Measurements from ENCODE around the gene ZBTB7C. TPM values are rescaled to one million over a fixed set of nuclear protein-coding genes. Genes with fewer than 3 reads are reported as not detected.

ZBTB7C gene
- total RNA-seq, 1 experiment from 2014 or later = 0.33 TPM

DNA sequence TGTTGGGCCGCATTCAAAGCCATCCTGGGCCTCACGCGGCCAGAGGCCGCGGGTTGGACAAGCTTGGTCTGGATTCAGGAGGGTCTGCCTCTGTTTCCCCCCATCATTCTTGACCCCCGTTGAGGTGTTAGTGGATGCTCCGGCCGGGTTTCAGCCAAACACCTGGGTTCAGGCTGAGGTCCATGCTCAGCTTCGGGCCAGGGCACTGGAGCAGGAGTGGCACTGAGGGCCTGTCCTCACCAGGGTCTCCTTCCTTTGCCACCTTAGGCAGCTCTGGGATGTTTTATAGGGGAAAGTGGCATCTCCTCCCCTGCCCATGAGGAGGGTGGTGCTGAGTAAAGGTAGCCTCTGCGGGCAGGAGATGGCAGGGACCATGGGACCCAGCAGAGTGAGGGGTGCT, 401.8 kb downstream of the ZBTB7C start:
- Mint-ChIP-seq H3K27ac (no peak overlapping the region), H3K9me3 (peaks cover 11 to 15% of the 10 kb centered on the region in 2 experiments), H3K4me1 (peaks cover 28 to 29% of the 10 kb centered on the region in 2 experiments), H3K27me3 (ENCODE audit: low read depth) (peaks cover 12% of the 10 kb centered on the region), H3K36me3 (ENCODE audit: insufficient read depth in 1 of 3, low read depth in 3 of 3) (peaks cover 0 to 8% (median 4%) of the 10 kb centered on the region in 3 experiments; a peak in 5 of 7 replicates), H3K4me3 (peak overlapping the region in 1 of 2 experiments; percentile 73; a peak in 1 of 5 replicates)
- H3K18ac ChIP-seq (ENCODE audit: insufficient read length, low read depth, low read length) = peak overlapping the region; percentile 93
- H3K23ac ChIP-seq (ENCODE audit: insufficient read length, low read depth, low read length) = no peak overlapping the region
- no peak overlapping the region for H2BK120ac ChIP-seq (ENCODE audit: low read depth, low read length, poor library complexity, severe bottlenecking)
- TF ChIP-seq, protein P1, sequence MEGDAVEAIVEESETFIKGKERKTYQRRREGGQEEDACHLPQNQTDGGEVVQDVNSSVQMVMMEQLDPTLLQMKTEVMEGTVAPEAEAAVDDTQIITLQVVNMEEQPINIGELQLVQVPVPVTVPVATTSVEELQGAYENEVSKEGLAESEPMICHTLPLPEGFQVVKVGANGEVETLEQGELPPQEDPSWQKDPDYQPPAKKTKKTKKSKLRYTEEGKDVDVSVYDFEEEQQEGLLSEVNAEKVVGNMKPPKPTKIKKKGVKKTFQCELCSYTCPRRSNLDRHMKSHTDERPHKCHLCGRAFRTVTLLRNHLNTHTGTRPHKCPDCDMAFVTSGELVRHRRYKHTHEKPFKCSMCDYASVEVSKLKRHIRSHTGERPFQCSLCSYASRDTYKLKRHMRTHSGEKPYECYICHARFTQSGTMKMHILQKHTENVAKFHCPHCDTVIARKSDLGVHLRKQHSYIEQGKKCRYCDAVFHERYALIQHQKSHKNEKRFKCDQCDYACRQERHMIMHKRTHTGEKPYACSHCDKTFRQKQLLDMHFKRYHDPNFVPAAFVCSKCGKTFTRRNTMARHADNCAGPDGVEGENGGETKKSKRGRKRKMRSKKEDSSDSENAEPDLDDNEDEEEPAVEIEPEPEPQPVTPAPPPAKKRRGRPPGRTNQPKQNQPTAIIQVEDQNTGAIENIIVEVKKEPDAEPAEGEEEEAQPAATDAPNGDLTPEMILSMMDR (conservative IDR thresholded peaks at IDR 0.05) = no peak
- no peak overlapping the region for H4K5ac ChIP-seq (ENCODE audit: insufficient read length, low read depth, low read length)
- peaks cover 10% of the 10 kb centered on the region for H3K23me2 ChIP-seq (ENCODE audit: insufficient read length, low read depth, low read length, poor library complexity, severe bottlenecking)
- no peak overlapping the region for H2AFZ ChIP-seq (ENCODE audit: low read length)
- no peak overlapping the region for H2BK20ac ChIP-seq (ENCODE audit: low read depth, low read length, poor library complexity, severe bottlenecking)
- H3K27ac ChIP-seq (ENCODE audit: insufficient read length, low read depth, low read length) = no peak overlapping the region
- peak overlapping the region; percentile 79 for H3K4me2 ChIP-seq (ENCODE audit: insufficient read depth, insufficient read length, low read length)
- no peak overlapping the region for H2BK12ac ChIP-seq (ENCODE audit: insufficient read length, low read depth, low read length)
- H3K4ac ChIP-seq (ENCODE audit: low read depth, low read length) = no peak overlapping the region
- no peaks in the 10 kb centered on the region; the same call in 1 of the 2 replicates for H3K27me3 ChIP-seq (ENCODE audit: insufficient read depth, low read length)
- H3K9ac ChIP-seq (ENCODE audit: extremely low read depth, insufficient read length, low read length) = no peak overlapping the region
- no peak overlapping the region for H3K56ac ChIP-seq (ENCODE audit: insufficient read length, low read depth, low read length)
- H2BK5ac ChIP-seq (ENCODE audit: insufficient read length, low read length) = no peak overlapping the region
- no peak overlapping the region for H2AK5ac ChIP-seq (ENCODE audit: insufficient read length, low read length)
- no peak overlapping the region for H4K8ac ChIP-seq (replicated peaks; ENCODE audit: insufficient read length, low read depth, low read length)
- no peaks in the 10 kb centered on the region for H4K20me1 ChIP-seq (ENCODE audit: control insufficient read depth, insufficient read depth, insufficient read length)
- no peaks in the 10 kb centered on the region for H3K4me1 ChIP-seq (ENCODE audit: insufficient read depth, low read length)
- H4K91ac ChIP-seq (ENCODE audit: insufficient read length, low read depth, low read length) = no peak overlapping the region
- no peak for DNase-seq
- H3K79me2 ChIP-seq (ENCODE audit: insufficient read depth, low read length) = no peaks in the 10 kb centered on the region
- no CpG with 5 or more reads among the region's 10 CpGs for WGBS (ENCODE audit: extremely low coverage, insufficient read length, low lambda C conversion rate)
- no peak overlapping the region for H3T11ph ChIP-seq (ENCODE audit: low read length)
- peak overlapping the region; percentile 96 for H3K14ac ChIP-seq (ENCODE audit: insufficient read depth, low read length)
- H3K79me1 ChIP-seq (ENCODE audit: insufficient read depth, low read depth, low read length, poor library complexity, severe bottlenecking) = no peaks in the 10 kb centered on the region
- H3K9me3 ChIP-seq (ENCODE audit: control insufficient read depth, low read depth, low read length) = no peaks in the 10 kb centered on the region
- peak overlapping the region; percentile 73; the same call in 1 of the 2 replicates for H2BK15ac ChIP-seq (ENCODE audit: low read depth, low read length)

Measured in H9 (cell line).